Stimulated activated CD8-positive, alpha-beta memory T cell treated with anti-CD3 and anti-CD28 coated beads, Interleukin-12 subunit alpha, Interleukin-12 subunit beta, amount 100 ng/mL, for 24 hours (primary cell): ENCODE results near the gene PDE4D.
"Not testable (repeated sequence)": the region's sequence is repeated elsewhere in the genome, so short reads cannot be mapped to it uniquely, and the experiment has no call there.

Experiments
- DNase-seq: peaks from one replicate; pipeline ENCODE4 v3.0.0-alpha.2; 2020; ENCODE audit errors: extremely low read depth

The PDE4D gene

GRCh38 chr5:59768152-59769040 lies 125.1 kb downstream of the PDE4D start:
- DNase-seq = no peak

DNA sequence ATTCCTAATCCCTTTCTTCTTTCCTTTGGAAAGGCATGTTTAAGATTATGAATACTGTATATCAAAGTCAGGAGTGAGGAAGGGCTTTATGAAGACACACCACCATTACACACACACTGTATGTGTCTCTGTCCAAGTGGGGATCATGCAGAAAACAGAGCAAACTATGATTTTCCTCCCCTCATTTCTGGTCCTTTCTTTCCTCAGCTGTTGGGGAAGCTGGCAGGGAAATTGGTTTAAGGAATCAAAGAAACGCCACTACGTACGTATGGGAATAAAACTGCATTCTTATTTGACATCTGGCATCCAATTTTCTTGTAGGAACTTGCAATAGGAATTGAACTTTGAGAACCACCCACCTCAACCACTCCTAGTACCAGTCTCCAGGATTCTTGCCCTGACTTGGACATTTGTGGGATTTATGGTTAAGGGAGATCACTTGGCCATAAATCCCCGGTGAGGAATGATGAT lies 125.8 kb downstream of the PDE4D start:
- no peak for DNase-seq

- no peak for DNase-seq
Measured at GRCh38 chr5:59767211-59767605, 126.3 kb downstream of the PDE4D start.

GRCh38 chr5:59766427-59767210 lies 126.9 kb downstream of the PDE4D start:
- no peak for DNase-seq

- no peak for DNase-seq
Measured at GRCh38 chr5:59765446-59765845, 128.1 kb downstream of the PDE4D start.

DNA sequence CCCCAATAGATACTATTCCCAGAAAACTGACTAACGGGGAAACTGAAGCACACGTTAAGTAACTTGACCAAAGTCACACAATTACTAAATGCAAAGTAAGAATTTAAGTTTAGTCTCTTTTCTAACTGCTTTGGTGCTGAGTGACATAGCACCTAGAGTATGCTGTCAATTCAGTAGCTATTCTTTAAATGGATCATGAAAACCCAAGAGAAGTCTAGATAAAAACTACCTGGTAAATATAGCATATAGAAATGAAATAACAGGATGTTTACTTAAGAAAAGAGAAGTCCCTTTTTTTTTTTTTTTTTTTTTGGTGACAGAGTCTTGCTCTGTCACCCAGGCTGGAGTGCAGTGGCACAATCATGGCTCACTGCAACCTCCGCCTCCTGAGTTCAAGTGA lies 129.2 kb downstream of the PDE4D start:
- DNase-seq = no peak

GRCh38 chr5:59763541-59763940 lies 130.0 kb downstream of the PDE4D start:
- DNase-seq = no peak

DNA sequence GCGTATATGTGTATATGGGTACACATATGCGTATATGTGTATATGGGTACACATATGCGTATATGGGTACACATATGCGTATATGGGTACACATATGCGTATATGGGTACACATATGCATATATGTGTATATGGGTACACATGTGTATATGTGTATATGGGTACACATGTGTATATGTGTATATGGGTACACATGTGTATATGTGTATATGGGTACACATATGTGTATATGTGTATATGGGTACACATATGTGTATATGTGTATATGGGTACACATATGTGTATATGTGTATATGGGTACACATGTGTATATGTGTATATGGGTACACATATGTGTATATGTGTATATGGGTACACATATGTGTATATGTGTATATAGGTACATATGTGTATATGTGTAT lies 131.3 kb downstream of the PDE4D start:
- DNase-seq = not testable (repeated sequence)

DNA sequence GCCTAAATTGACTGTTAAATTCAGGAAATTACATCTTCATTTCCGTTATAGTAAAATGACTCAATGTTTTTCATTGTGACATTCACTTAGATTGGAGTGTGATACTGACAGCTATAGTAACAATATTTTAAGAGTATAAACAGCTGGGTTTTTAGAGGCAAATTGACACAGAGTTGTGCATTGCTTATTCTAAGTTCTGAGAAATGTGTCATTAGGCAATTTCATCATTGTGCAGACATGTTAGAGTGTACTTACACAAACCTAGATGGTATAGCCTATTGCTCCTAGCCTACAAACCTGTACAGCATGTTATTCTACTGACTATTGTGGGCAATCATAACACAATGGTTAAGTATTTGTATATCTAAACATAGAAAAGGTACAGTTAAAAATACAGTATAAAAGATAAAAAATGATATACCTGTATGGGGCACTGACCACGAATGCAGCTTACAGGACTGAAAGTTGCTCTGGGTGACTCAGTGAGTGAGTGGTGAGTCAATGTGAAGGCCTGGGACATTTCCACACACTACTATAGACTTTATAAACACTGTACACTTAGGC lies 132.7 kb downstream of the PDE4D start:
- no peak for DNase-seq

DNA sequence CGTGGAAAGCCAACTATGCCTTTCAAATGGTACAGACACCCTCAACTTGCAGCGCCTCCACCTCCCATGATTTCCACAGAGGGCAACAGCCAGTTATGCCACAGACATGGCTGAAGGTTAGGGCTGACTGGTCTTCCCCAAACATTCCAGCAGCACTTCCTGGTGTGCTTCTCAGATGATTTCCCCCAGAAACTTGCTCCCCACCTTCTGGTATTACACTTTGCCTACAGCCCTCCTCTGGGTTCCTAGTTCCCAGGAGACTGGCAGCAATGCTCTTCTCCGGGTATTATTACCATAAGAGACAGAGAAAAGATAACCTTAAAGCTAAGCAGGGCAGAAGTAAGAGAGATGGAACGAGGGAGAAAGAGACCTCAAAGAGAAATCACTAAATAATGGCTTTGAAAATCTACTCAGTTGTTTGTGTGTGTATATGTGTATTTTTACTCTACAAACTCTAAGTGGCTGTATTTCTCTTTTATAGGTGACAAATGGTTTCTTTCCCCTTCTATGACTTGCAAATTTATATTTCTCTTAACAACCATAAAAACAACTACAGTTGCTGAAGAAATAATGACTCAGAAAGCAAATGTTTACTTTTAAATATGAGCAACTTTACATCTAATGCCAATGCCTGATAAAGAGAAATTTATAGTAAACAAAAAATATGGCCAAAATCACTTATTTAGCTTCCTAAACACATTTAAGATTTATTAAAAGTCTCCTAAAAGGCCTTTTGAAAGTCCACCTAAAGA lies 133.8 kb downstream of the PDE4D start:
- no peak for DNase-seq

DNA sequence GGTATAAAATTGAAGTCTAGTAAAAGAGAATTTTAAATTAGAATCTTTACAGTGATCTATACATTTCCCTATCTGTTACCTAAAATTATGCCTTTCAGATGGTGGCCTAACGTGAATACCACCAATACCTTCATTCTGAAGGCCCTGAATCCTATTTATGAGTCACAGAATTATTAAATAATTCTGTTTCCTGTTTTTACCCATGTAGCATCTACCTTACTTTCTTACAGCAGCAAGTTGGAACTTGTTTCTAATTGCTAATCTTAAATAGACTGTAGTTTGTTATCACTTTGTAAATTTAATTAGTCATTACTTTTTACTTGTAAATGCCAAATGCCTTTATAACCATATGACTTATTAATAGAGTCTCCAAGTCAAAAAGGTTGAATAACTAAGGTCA lies 135.0 kb downstream of the PDE4D start:
- DNase-seq = no peak

- no peak for DNase-seq
Measured at GRCh38 chr5:59757442-59757841, 136.1 kb downstream of the PDE4D start.

DNA sequence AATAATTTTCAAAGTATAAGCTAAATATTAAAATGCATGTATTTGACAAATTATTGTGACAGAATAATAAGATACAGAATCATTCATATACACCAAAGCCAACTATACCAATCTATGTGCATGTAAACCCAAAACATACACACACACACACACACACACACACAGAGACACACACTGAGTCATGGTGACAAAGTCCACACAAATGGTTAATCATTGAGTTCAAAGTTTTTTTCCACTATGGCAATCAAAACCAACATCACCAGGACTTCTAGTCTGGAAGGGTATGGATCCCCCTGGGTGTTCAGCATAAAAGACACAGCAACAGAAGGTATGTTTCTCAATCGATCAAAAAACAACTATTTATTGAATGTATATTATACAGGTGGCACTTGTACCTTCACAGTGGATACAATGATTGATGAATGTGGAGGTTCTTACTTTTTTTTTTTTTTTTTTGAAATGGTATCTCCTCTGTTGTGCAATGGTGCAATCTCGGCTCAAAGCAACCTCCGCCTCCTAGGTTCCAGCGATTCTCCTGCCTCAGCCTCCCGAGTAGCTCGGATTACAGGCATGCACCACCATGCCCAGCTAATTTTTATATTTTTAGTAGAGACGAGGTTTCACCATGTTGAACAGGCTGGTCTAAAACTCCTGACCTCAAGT lies 137.0 kb downstream of the PDE4D start:
- DNase-seq = no peak

DNA sequence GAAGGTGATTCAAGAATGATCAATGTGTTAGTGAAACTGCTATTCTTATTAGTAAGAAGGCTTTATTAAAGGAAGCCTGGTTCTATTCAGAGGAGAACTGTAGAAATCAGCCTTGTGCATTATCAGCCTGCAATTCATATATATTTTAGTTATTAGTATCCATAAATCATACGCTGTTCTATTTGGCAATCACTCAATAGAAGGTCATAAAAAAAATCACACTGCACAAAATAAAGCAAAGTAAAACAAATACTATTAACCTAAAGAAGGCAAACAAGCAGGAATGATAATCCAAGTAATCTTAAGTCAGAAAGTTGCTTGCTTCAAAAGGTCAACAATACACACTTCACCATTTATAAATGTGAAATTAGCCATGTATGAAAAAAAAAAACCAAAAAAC lies 138.1 kb downstream of the PDE4D start:
- DNase-seq = no peak

- DNase-seq = no peak
Measured at GRCh38 chr5:59753599-59753998, 139.9 kb downstream of the PDE4D start.

DNA sequence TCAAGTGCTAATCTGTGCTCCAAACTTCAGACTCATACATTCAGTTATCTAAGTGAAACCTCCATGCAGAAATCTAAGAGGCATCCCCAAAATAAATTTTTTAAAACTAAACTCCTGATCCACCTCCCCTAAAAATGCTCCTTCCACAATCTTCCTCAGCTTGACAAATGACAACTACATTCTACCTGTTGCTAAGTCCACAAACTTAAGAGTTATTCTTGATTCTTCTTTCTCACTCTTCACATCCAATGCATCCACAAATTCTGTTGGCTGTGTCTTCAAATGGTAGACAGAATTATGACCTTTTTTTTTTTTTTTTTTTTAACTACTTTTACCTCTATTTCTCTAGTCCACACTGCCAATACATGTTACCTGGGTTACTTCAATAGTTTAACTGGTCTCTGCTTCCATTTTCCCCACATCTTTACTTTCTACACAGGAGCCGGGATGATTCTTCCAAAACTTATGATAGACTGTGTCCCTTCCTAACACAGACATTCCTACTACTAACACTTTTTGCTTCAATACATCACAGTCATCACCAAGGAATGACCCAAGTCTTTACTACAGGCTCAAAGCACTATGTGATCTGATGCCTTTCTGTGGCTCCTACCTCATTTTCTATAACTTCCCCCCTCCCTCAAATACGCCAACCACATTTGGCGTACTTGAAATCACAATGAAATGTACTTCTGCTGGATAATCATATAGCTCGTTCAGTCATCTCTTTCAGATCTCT lies 143.6 kb downstream of the PDE4D start:
- no peak for DNase-seq

- DNase-seq = not testable (repeated sequence)
Measured at GRCh38 chr5:59748036-59748663, 145.4 kb downstream of the PDE4D start.

DNA sequence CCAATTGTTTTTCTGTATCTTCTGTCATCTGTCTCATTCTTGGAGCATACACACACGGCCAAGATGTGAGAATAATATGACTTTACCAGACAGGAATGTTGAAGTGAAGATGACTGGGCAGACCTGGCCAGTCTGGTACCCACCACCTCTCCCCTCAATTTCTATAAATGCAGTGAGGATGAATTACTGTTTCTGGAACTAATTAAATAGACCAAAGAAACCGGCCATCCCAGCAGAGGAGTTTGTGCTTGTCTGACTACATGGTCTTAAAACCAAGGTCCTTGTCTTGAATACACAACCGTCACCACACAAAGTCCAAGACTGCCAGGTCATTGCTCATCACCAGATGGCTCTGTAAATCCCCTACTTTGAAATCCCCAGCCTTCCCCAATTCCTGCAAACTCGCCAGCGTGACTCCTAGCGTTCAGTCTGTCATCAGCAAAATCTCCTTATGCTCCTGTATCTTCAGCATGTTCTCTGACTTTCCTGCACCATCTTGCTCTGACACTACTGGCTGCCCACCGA lies 147.2 kb downstream of the PDE4D start:
- no peak for DNase-seq

- DNase-seq = no peak
Measured at GRCh38 chr5:59745415-59745863, 148.1 kb downstream of the PDE4D start.

DNA sequence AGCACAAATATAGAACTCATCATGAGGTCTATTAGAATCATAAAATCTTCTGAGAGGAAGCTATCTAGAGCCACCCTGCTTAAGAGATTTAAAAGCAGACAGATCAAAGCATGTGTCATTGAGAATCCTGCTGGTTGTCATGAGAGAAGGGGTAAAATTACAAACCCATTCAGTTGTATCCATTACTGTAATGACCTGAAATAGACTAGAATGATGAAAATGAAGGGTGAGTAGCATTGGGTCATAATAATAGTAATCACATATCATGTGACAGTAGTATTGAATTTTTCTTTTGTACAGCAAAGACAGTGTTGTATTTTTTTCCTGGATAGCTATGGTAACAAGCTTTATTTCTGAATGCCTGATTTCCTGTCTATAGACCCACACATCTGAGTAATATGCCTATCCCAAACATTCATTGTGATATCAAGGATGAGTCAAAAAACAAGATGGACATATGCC lies 149.0 kb downstream of the PDE4D start:
- DNase-seq = no peak
